Measurements from ENCODE around the gene PDLIM3.

DNA sequence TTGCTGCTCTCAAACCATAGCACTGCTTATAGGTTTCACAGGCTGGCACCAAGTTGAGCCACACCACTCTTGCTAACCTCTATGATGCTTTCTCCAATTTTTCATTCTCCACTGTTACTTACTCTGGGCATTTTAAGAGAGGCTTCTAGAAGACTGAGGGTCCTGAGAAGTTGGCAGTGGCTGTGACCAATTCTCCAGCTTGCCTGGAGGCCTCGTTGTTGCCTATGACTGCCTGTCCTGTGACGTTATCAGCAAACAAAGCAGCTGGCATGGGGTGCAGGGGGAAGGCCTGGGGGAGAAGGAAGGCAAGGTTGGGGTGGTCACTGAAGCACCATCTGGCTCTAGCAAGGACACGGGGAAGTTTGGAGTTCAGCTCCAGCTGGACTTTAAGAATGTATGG lies 30.4 kb upstream of the PDLIM3 start:
- TF ChIP-seq NFIC (IDR thresholded peaks at IDR 0.05) = no peak
- no peak for TF ChIP-seq RAD21 (IDR thresholded peaks at IDR 0.05; ENCODE audit: low read depth)
- TF ChIP-seq CEBPB (IDR thresholded peaks at IDR 0.05) = no peak
- no peak for TF ChIP-seq EP300 (IDR thresholded peaks at IDR 0.05; ENCODE audit: borderline replicate concordance)
- no peak for TF ChIP-seq ZBTB7A (IDR thresholded peaks at IDR 0.05; ENCODE audit: low read depth)
- TF ChIP-seq, protein P1, sequence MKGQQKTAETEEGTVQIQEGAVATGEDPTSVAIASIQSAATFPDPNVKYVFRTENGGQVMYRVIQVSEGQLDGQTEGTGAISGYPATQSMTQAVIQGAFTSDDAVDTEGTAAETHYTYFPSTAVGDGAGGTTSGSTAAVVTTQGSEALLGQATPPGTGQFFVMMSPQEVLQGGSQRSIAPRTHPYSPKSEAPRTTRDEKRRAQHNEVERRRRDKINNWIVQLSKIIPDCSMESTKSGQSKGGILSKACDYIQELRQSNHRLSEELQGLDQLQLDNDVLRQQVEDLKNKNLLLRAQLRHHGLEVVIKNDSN (IDR thresholded peaks at IDR 0.05) = no peak
- TF ChIP-seq CREB1 (IDR thresholded peaks at IDR 0.05; ENCODE audit: low read depth) = no peak
